Glutamatergic neuron (in vitro differentiated cells): Measurements from ENCODE around the gene POU4F1. TPM values are rescaled to one million over a fixed set of nuclear protein-coding genes. Genes with fewer than 3 reads are reported as not detected.

ENCODE experiments used
- DNase-seq: peaks from one replicate; pipeline ENCODE4 v3.0.0; 2022
- H3K27ac Mint-ChIP-seq: one replicate; pipeline ENCODE4 v1.8.0; 2020; ENCODE audit warnings: mild to moderate bottlenecking, mixed read lengths, inconsistent platforms; ENCODE audit not compliant: unreplicated experiment
- H3K27me3 Mint-ChIP-seq: one replicate; pipeline ENCODE4 v1.8.0; 2020; ENCODE audit warnings: mild to moderate bottlenecking, moderate library complexity, mixed read lengths, inconsistent platforms; ENCODE audit not compliant: unreplicated experiment
- H3K36me3 Mint-ChIP-seq: one replicate; pipeline ENCODE4 v1.8.0; 2020; ENCODE audit warnings: mild to moderate bottlenecking, mixed read lengths, inconsistent platforms; ENCODE audit not compliant: unreplicated experiment
- H3K4me1 Mint-ChIP-seq: one replicate; pipeline ENCODE4 v1.8.0; 2020; ENCODE audit warnings: mild to moderate bottlenecking, low read depth, mixed read lengths, inconsistent platforms; ENCODE audit not compliant: unreplicated experiment
- H3K4me3 Mint-ChIP-seq: one replicate; pipeline ENCODE4 v1.8.0; 2020; ENCODE audit warnings: mild to moderate bottlenecking, mixed read lengths, inconsistent platforms; ENCODE audit not compliant: unreplicated experiment
- H3K9me3 Mint-ChIP-seq: one replicate; pipeline ENCODE4 v1.8.0; 2020; ENCODE audit warnings: mild to moderate bottlenecking, moderate library complexity, mixed read lengths, inconsistent platforms; ENCODE audit not compliant: unreplicated experiment
- CTCF ChIP-seq: fragments of 200-600 bp; sonication (generic); IDR thresholded peaks from one replicate; pipeline ENCODE4 v1.5.0; 2021; ENCODE audit not compliant: partially characterized antibody, unreplicated experiment
- total RNA-seq: library from RNA; stranded (reverse); fragmentation: NEBNext Ultra II Directional; extraction: Animal tissue kit (Norgen Biotek cat#: 25700); gene quantifications from one replicate; pipeline ENCODE4 v1.2.1, GENCODE V29; 2021; ENCODE audit not compliant: unreplicated experiment

POU4F1 gene
- total RNA-seq, 1 donor from 2014 or later, result 125 TPM

- H3K36me3 Mint-ChIP-seq, result peaks cover 18% of the 10 kb centered on the region
- H3K27me3 Mint-ChIP-seq, result peaks cover 55% of the 10 kb centered on the region
- peak overlapping the region; percentile 98 for H3K4me3 Mint-ChIP-seq
- no peak for TF ChIP-seq CTCF
- DNase-seq, result no peak
- H3K4me1 Mint-ChIP-seq, result peaks cover 46% of the 10 kb centered on the region
- peaks cover 54% of the 10 kb centered on the region for H3K9me3 Mint-ChIP-seq
- H3K27ac Mint-ChIP-seq, result peak overlapping the region; percentile 96
These were observed 1.3 kb downstream of the POU4F1 start for GRCh38 chr13:78601874-78602560.

- Mint-ChIP-seq H3K36me3 (peaks cover 18% of the 10 kb centered on the region), H3K4me3 (peak overlapping the region; percentile 97), H3K4me1 (peaks cover 39% of the 10 kb centered on the region), H3K9me3 (peaks cover 52% of the 10 kb centered on the region), H3K27me3 (peaks cover 49% of the 10 kb centered on the region), H3K27ac (peak overlapping the region; percentile 85)
- TF ChIP-seq CTCF, result no peak
- peak; percentile 62 for DNase-seq
These were observed 2.1 kb downstream of the POU4F1 start for GRCh38 chr13:78601124-78601873.

- Mint-ChIP-seq H3K36me3 (peaks cover 18% of the 10 kb centered on the region), H3K4me3 (peak overlapping the region; percentile 97), H3K9me3 (peaks cover 54% of the 10 kb centered on the region), H3K4me1 (peaks cover 31% of the 10 kb centered on the region), H3K27ac (peak overlapping the region; percentile 85), H3K27me3 (peaks cover 46% of the 10 kb centered on the region)
- DNase-seq, result no peak
- no peak for TF ChIP-seq CTCF
These were observed 3.0 kb downstream of the POU4F1 start for GRCh38 chr13:78600280-78600883.

GRCh38 chr13:78599645-78600279 lies 3.6 kb downstream of the POU4F1 start:
- peaks cover 54% of the 10 kb centered on the region for H3K9me3 Mint-ChIP-seq
- peaks cover 32% of the 10 kb centered on the region for H3K4me1 Mint-ChIP-seq
- H3K27me3 Mint-ChIP-seq, result peaks cover 42% of the 10 kb centered on the region
- H3K27ac Mint-ChIP-seq, result peak overlapping the region; percentile 85
- TF ChIP-seq CTCF, result no peak
- no peak for DNase-seq
- peak overlapping the region; percentile 97 for H3K4me3 Mint-ChIP-seq
- peaks cover 18% of the 10 kb centered on the region for H3K36me3 Mint-ChIP-seq
